C4-2B (cell line): ENCODE measurements around the gene PHLPP2.

Experiments
- ZFX ChIP-seq: fragments of 450-650 bp; IDR thresholded peaks from 2 replicates; pipeline ENCODE4 v1.6.1; 2017
- TF ChIP-seq, protein P1 (sequence below): fragments of 450-650 bp; conservative IDR thresholded peaks from 2 replicates; pipeline ENCODE4 v1.5.1; 2017; ENCODE audit warnings: mild to moderate bottlenecking

DNA sequence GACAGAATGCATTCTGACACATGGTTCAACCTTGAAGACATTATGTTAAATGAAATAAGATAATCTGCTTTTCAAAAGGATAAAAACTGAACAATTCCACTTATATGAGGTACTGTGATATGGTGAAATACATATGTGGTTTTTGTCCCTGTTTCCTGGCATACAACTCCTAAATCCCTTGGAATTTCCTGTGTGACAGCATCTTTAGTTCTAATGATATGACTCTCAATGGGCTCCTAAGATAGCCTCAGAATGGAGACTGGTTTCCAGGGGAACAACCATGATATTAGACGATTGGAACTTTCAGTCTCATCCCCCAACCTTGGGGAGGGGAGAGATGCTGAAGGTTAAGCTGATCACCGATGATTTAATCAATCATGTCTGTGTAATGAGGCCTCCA, 37.7 kb upstream of the PHLPP2 start:
- TF ChIP-seq, protein P1, sequence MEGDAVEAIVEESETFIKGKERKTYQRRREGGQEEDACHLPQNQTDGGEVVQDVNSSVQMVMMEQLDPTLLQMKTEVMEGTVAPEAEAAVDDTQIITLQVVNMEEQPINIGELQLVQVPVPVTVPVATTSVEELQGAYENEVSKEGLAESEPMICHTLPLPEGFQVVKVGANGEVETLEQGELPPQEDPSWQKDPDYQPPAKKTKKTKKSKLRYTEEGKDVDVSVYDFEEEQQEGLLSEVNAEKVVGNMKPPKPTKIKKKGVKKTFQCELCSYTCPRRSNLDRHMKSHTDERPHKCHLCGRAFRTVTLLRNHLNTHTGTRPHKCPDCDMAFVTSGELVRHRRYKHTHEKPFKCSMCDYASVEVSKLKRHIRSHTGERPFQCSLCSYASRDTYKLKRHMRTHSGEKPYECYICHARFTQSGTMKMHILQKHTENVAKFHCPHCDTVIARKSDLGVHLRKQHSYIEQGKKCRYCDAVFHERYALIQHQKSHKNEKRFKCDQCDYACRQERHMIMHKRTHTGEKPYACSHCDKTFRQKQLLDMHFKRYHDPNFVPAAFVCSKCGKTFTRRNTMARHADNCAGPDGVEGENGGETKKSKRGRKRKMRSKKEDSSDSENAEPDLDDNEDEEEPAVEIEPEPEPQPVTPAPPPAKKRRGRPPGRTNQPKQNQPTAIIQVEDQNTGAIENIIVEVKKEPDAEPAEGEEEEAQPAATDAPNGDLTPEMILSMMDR = no peak
- no peak for TF ChIP-seq ZFX
